NCI-H1105 treated with DMSO at 0.1 percent for 48 hours (cell line): ENCODE measurements around the gene CMSS1.
A peak's percentile ranks its signal among the peaks of the same experiment; 100 is the strongest.
"Not testable (repeated sequence)": the region's sequence is repeated elsewhere in the genome, so short reads cannot be mapped to it uniquely, and the experiment has no call there.

Experiments used
- DNase-seq: peaks from one replicate; lab custom pipeline; 2025; lab: John Stamatoyannopoulos, UW

CMSS1 gene

DNA sequence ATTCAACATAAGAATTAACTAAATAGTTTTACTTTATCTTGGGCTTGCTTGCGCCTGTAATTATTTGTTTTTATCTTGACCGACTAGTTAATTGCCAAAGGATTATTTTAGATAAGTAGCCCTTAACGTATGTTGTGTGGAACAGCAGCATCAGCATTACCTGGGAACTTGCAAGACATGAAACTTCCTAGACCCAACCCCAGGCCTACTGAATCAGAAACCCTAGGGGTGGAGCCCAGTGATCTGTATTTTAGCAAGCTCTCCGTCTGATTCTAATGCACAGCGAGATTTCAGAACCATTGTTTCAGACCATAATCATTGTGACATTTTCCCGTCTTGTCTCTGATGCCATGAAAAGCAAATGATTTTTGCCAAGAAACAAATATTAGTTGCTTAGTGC lies 265.5 kb downstream of the CMSS1 start:
- DNase-seq, result no peak

DNA sequence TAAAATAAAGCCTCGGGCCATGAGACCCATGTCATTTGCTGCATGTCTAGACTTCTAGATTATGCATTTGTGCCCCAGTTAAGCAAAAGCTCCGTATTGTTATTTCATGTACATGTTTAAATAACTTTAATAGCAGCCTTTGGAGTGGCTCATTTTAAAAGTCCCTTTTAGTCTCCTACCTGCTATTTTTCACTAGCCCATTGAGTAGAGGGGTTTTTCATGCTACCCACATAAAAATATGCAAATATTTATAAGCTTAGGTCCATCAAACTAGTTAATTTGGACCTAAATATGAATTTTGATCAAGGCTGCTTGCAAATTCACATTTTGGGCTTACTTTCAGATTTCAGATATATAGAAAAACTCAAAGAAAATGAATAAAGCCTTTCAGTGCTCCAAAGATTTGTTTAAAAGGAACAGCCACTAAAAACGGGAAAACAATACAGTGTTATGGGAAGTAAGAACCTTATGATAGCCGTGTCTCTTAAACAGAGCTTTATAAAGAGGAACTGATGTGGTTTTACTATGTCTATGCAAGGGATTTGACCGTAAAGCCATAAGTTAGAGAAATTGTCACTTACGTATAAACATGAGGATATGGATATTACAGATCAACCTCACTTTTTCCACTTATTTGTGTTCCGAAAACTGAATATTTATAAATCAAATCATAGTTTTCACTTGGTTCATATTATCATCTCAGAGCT lies 266.6 kb downstream of the CMSS1 start:
- DNase-seq, result no peak

DNA sequence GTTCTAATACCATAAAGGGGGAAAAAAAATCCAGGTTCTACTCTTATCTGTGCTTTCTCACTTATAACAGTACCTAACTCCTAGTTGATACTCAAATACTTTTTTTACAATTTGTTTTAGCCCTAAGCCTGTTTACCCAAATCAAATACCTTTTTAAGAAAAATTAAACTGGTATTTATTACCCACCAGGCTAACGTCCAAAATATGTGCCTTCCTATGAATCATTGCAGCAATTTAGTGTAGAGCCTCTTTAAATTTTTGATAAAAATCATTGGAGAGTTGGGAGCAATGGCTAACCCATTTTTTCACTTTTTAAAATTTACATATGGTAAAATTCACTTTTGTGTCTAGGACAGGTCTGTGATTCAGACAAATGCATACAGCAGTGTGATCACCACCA lies 268.7 kb downstream of the CMSS1 start:
- no peak for DNase-seq

DNA sequence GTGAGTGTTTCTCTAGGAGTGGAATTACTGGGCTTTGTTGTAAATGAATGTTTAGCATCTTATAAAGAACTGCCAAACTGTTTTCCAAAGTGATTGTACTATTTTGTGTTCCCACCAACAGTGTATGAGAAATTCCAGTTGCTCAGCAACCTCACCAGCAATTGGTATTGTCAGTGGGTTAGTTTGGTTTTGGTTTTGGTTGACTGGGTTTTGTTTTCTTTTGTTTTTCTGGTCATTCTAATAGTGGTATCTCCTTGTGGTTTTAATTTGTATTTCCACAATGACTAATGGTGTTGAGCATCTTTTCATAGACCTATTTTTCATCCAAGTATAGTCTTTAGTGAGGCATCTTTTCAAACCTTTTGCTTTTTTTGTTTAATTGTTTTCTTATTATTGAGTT lies 269.5 kb downstream of the CMSS1 start:
- DNase-seq, result no peak

DNA sequence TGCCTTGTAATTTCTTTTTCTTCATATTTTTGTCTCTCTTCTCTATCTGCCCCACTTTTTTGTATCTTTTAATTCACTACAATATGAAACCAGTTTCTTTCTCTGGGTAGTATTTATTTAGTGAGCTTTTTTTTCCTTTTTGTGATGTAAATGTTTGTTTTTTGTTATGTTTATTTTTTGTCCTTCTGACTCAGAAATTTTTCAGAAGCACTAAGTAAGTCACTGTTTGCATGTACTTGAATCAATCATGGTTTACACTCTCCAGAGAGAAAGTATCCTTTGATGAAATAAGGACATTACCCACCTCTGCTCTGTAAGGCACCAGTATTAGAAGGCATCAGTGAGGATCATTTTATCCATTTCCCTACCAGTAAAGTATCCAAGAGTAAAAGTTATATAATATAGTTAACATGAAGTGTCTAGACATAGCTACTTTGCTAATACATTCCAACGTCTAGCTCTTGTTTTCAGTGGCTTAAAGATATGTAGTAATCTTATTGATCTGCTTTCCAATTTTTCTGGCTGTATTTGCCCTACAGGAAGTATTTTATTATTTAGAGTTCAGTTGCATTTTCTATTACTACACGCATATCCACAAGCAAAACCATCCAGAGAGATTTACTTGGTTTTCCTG lies 271.2 kb downstream of the CMSS1 start:
- DNase-seq, result no peak

DNA sequence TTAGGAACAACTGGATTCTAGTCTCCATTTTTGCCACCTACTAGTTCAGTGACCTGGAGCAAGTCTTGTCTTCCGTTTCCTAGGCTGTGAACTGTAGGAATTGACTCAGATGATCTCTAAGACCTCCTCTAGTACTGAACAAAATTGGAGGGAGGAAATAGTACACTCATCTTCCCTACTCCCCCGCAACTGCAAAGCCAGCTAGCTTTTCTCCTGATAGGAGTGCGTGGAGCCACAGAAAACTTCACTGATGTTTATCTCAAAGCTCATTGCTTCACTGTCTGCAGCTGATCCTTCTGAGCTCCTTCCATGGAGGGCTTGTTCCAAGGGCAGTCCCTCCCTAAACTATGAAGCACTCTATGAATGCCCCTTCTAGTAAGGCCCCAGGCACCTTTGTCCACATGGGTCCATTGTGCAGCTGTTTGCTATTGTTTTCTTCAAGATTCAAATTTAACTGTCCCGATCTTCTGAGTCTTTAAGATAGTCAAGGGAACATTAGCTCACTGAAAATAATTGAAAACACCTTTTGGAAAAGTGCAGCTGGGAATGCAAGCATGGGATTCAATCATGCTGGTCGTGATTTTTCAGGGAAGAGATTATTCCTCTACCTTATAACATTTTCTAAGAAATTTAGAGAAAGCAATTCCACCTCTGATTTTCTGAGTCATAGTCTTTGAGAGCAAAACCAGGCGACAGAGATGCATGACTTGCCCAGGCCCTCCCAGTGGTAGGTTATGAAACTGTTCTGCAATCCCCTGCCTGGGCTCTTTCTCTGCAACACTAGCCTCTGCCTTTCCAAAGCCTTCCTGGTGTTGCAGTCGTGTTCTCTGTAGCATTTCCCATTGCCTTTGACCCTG lies 272.4 kb downstream of the CMSS1 start:
- DNase-seq, result no peak

DNA sequence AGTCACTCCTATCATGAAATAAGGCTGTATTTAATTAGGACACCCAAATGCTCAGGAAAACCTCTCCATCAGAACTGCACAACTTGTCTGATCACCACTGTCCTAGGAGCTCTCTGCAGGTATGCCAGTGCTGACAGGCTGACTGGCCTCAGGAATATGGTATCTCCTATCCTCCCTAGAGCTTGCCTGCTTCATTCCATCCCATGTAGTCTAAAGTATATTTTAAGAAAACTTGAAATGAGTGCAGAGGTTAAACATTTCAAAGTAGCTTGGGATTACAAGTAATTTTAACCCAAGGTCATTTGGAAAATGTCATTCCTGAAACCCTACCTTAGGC lies 273.0 kb downstream of the CMSS1 start:
- DNase-seq, result no peak

DNA sequence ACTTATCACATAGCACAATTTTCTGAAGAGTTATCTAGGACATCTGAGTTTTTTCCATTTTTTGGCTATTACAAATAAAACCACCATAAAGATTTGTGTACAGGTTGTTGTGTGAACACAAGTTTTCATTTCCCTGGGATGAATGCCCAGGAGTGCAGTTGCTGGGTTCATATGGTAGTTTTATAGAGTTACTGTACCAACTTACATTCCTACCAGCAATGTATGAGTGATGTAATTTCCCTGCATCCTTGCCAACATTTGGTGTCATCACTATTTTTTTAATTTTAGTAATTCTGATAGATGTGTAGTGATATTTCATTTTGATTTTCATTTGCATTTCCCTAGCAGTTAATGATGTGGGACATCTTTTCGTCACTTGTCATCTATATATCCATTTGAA lies 276.2 kb downstream of the CMSS1 start:
- DNase-seq, result no peak

DNA sequence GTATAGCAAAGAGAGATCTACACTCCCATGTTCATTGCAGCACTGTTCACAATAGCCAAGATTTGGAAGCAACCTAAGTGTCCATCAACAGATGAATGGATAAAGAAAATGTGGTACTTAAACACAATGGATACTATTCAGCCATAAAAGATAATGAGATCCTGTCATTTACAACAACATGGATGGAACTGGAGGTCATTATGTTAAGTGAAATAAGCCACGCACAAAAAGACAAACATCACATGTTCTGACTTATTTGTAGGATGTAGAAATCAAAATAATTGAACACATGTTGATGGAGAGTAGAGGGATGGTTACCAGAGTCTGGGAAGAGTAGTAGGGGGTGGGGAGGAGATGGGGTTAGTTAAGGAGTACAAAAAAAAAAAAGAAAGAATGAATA lies 278.6 kb downstream of the CMSS1 start:
- DNase-seq, result not testable (repeated sequence)

DNA sequence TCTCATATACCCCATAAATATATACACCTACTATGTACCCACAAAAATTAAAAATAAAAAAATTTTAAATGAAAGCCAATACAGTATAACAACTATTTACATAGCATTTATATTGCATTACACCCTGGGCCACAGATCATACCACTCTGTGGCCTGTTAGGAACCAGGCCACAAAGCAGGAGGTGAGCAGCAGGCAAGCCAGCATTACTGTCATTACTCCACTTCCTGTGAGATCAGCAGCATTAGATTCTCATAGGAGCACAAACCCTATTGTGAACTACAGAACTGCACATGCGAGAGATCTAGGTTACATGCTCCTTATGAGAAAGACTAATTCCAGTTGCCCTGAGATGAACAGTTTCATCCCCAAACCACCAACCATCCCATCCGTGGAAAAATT lies 279.2 kb downstream of the CMSS1 start:
- no peak for DNase-seq

DNA sequence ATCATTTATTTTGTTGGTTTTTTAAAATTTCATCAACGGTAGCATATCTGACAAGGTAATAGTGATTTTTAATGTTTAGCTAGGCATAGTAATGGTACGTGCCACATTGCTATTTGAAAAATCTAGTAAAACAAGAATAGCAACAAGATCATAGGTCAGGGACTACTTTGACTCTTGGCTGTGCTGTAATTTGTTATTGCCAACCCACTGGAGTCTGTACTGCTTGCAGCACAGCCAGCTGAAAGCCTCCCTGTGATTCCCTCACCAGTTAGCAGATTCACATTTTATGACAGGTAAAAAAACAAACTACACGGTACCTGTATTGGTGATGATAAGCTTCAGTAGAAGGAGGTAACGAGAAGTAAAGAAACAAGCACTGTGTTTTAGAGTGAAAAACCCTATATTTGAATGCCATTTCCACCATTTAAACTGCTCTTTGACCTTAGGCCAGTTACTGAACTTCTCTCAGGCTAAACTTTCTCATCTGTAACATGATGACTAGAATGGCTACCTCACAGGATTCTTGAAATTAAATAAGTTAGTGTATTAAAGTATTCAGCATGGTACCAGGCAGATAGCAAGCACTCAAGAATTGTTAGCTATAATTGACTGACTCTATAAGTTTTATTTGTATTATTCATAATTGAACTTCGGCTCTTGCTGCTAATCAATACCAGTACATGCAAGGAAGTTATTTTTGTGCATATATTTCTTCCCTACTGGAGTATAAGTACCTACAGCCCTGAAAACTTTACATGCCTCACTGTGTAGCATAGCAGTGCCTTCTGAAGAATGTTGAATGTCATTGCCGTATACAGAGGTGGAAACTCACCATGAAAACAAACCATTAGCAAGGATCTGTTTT lies 280.5 kb downstream of the CMSS1 start:
- DNase-seq, result no peak

DNA sequence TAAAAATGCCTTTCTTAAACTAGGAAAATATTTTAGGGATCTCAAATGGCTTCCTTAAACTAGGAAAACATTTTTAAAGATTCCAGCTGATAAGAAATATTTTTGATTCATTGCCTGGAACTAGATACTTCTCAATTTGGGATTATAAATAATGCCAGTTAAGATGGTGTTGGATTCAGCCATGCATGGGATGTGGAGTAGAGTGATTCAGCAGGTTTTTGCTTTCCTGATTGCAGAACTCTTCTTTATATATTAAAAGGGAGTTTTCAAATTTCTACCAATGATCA lies 281.1 kb downstream of the CMSS1 start:
- no peak for DNase-seq

DNA sequence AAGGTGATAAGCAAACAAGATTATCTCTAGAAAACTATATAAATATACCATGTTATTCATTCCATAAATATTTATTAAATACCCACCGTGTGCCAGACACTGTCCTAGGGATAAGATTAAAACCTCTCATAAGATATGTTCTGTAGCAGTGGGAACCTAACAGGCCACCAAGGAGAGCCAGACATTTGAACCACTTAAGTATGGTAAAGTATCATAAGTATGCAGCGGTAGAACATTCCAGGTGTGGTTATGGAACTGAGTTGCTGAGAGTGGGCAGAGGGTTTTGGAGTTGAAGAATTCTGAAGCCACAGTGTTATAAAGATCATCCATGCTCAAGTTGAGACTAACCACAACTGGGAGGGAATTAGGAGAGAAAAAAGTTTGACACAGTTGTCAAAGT lies 282.0 kb downstream of the CMSS1 start:
- no peak for DNase-seq

DNA sequence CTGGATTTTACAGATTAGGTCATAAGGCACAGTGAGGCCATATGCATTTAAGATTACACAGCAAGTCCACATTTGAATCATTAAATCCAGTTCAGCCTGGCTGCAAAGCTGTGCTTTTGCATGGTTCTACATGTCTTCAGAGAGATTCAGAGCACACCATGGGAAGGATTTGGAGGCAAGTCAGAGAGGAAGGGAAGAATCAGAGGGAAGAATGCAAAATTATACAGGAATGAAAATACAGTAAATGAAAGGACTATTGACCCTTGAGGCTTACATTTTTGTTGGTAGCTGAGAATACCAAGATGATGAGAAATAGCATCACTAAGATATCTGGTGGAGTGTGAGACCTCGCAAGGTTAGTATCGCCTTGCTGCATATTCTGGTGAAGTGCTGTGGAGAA lies 282.8 kb downstream of the CMSS1 start:
- no peak for DNase-seq

DNA sequence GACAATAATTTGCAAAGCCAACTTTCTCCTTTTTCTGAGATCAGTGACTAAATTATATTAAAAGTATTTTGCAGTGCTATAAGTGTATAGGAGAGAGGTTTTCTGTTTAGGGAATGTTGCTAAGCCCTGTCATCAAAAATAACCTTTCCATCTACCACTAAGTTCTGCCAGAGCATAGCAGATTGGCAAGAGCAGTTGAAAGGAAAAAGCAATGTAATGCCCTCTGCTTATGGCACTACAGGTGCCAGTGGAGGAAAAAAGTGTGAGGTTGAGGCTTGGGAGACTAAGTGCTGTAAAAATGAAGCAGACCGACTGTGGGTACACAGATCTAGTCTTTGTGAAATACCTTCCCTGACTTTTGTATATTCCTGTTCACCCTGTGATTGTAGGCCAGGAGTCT lies 285.1 kb downstream of the CMSS1 start:
- no peak for DNase-seq

DNA sequence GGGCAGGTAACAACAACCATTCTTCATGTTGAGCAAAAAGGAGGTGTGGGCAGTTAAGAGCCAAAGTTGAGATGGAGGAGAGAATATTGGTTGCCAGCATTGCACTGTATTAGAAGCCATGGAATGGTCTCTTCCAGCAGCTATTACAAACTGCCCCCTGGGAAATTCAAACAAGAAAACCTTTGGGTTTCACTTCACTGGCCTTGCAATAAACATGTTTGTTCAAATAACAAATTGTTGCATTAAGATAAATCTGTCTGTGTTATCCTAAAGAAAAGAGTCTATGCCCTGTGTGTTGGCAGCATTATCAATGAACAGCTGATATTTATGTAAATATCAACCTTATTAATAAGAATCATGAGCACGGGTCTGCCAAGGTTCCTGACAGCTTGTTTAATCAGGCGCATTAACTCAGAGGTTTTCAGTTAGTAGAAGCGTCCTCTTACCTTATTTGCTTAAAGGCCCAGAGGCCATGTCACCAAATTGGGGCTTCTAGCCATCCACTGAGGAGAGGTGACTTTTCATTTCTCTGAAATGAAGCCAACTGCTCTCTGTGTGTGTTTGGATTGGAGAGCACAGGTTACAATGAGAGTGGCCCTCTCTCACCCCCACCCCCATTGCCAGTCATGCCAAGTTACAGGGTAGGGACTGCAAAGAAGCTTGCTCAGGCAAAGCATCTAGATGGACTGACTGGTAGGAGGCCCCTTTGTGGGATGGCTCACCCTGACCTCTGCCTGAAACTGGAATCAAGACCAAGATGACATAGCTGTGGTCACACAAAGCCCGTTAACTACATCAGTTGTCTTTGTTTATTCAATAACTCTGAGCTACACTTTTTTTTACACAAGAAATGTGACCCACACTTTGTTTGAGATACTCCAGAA lies 286.1 kb downstream of the CMSS1 start:
- peak; percentile 33 for DNase-seq

DNA sequence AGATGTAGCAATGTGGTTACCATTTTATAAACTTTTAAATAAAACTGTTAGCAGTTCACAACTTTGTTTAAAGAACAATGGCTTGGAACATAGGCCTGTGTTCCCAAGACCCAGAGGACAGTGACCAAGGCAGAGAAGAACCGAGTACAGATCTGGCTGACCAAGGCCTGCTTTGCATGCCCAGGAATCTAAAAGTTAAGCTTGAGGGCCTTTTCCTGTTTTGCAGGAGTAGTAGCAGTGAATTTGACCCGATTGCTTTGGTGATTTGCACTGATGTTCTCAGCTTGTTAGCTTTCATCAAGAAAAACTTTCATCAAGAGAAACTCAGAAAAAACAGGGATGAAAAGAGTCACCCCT lies 286.8 kb downstream of the CMSS1 start:
- DNase-seq, result no peak

DNA sequence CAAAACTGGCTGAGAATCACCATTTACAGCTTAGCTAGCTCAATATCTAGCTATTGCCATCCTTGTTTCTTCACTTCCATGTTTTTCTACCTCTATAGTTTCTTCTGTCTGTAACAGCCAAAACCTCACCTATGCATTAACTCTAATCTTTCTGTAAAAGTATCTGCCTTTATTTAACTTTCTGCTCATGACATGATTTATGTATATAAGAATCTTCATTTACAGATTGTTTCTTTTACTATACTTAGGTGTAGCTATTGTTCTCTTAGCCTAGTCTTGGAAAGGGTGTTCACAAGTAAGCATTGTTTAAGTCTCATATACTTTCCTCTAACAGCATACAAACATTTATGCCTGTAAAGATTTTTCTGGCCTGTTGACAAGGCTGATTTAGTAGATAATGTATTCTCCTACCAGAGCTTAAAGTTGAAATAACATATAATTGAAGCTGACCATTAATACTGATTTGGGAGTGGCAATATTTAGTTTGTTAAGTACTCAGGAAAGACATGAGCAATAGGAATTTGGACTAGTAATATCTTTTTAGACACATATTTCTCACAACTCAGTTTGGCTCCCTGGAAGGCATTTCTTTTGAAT lies 287.3 kb downstream of the CMSS1 start:
- no peak for DNase-seq

DNA sequence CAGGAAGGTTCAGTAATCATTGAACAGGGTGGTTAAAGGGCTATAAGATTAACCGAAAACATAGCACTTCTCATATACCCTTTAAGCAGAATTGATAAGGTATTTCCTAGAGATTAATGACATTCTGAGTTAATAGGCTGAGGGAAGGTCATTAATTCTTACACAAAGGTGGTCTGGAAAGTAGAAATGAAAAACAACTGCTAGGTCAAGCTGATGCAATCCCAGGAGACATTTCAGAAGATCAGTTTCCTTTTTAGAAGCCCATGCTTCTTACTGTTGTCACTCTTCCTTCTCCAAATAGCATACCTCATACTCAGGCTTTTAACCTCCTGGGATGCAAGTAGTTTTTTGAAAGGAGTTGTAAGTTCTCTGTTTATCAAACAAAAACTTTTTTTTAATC lies 287.8 kb downstream of the CMSS1 start:
- no peak for DNase-seq

DNA sequence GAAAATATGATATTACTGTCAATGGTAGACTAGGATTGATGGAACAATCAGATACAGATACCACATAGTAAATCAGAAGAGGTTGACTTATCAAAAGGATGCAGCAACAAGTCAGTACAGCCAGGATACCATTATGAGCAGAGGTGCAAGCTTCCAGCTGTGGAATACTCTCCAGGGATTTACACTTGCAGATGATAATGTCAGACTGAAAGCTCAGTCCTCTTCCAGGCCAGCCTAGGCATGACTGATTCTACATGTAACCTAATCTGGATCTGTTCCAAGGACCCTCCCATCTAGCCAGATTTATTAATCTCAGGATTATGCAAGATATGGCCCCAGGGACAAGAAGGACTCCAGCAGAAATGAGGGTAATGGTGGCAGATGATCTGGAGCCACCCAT lies 288.4 kb downstream of the CMSS1 start:
- peak; percentile 33 for DNase-seq

DNA sequence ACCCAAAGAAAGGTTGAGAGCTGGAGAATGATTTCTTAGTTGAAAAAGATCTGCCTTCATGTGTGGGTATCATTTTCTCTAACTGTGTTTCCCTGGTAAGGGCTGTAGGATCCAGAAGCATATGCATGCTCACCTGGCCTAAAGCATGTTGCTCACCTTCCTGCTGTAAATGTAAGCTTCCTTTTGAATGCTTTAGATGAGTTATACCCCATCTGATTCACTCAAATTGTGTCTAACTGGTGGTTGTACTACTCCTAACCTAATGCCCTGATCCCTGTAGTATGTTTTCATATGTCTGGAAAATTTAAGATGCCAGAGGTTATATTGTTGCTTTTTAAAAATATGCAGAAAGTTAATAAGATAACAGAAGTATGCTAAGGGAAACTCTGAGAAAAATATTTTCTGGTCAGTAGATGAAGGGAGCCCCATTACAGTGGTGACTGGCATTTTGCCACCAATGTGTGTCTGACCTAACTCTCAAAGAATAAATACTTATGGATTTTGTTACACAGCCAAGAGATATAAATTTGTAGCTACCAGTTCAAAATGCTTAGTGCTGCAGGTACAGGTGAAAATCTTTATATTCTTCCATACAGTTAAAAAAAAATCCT lies 289.0 kb downstream of the CMSS1 start:
- DNase-seq, result peak; percentile 7
